Measurements from ENCODE around the gene IRAK1.

IRAK1 gene

GRCh38 chrX:154048398-154048797, 28.7 kb upstream of the IRAK1 start:
- TF ChIP-seq ZNF565 (CRISPR knock-in tag; conservative IDR thresholded peaks at IDR 0.05; ENCODE audit: low read depth) (no peak), ZNF70 (CRISPR knock-in tag; IDR thresholded peaks at IDR 0.05) (no peak), BACH2 (CRISPR knock-in tag; IDR thresholded peaks at IDR 0.05; ENCODE audit: borderline replicate concordance) (no peak), ZNF8 (CRISPR knock-in tag; IDR thresholded peaks at IDR 0.05) (no peak), ZC3H10 (CRISPR knock-in tag; IDR thresholded peaks at IDR 0.05) (no peak), ESRRG (CRISPR knock-in tag; IDR thresholded peaks at IDR 0.05) (no peak), POU6F1 (CRISPR knock-in tag; IDR thresholded peaks at IDR 0.05; ENCODE audit: borderline replicate concordance, low read depth) (no peak), CSRNP3 (CRISPR knock-in tag; IDR thresholded peaks at IDR 0.05) (no peak), CSDC2 (CRISPR knock-in tag; IDR thresholded peaks at IDR 0.05) (no peak), PPARA (CRISPR knock-in tag; IDR thresholded peaks at IDR 0.05; ENCODE audit: borderline replicate concordance) (no peak), OSR1 (CRISPR knock-in tag; IDR thresholded peaks at IDR 0.05) (no peak), RARB (CRISPR knock-in tag; IDR thresholded peaks at IDR 0.05) (no peak), ARNTL (CRISPR knock-in tag; IDR thresholded peaks at IDR 0.05; ENCODE audit: borderline replicate concordance, low read depth) (no peak), CREB5 (CRISPR knock-in tag; IDR thresholded peaks at IDR 0.05; ENCODE audit: low read depth) (no peak), ZFP30 (CRISPR knock-in tag; IDR thresholded peaks at IDR 0.05) (no peak)
- ATAC-seq, result no peak

- ATAC-seq, result peak; percentile 31
Measured at GRCh38 chrX:154046940-154047610, 27.4 kb upstream of the IRAK1 start.

More at GRCh38 chrX:154046940-154047610, 27.4 kb upstream of the IRAK1 start:
- TF ChIP-seq CREB5 (CRISPR knock-in tag; IDR thresholded peaks at IDR 0.05; ENCODE audit: low read depth) (no peak), GLIS3 (CRISPR knock-in tag; IDR thresholded peaks at IDR 0.05) (no peak), PPARA (CRISPR knock-in tag; IDR thresholded peaks at IDR 0.05; ENCODE audit: borderline replicate concordance) (no peak), PATZ1 (CRISPR knock-in tag; IDR thresholded peaks at IDR 0.05; ENCODE audit: borderline replicate concordance) (no peak), ISL1 (CRISPR knock-in tag; IDR thresholded peaks at IDR 0.05) (peak; percentile 40; the same call in 1 of the 2 replicates), TCF4 (CRISPR knock-in tag; IDR thresholded peaks at IDR 0.05; ENCODE audit: borderline replicate concordance) (peak; percentile 65; the same call in 1 of the 2 replicates)

Data from SK-N-SH treated with all-trans-retinoic acid at 6 μM for 48 hours (cell line).